SKM-1 (cell line): ENCODE data around the gene TH.
"Not testable (repeated sequence)": the region's sequence is repeated elsewhere in the genome, so short reads cannot be mapped to it uniquely, and the experiment has no call there.

Experiments used
- DNase-seq: peaks from one replicate; lab custom pipeline; 2025; ENCODE audit not compliant: unreplicated experiment; lab: John Stamatoyannopoulos, UW

TH gene

GRCh38 chr11:2132246-2132645 is 39.4 kb downstream of the TH start:
- no peak for DNase-seq

GRCh38 chr11:2131371-2132236 is 40.0 kb downstream of the TH start:
- no peak for DNase-seq

- no peak for DNase-seq
Measured at GRCh38 chr11:2130881-2131352, 40.7 kb downstream of the TH start.

GRCh38 chr11:2129699-2130366 is 41.8 kb downstream of the TH start:
- DNase-seq: no peak

- no peak for DNase-seq
Measured at GRCh38 chr11:2129308-2129698, 42.3 kb downstream of the TH start.

- DNase-seq: no peak
Measured at GRCh38 chr11:2128511-2129307, 42.9 kb downstream of the TH start.

GRCh38 chr11:2128130-2128510 is 43.5 kb downstream of the TH start:
- DNase-seq: no peak

GRCh38 chr11:2127482-2128129 is 44.0 kb downstream of the TH start:
- no peak for DNase-seq

- DNase-seq: no peak
Measured at GRCh38 chr11:2126520-2127085, 45.0 kb downstream of the TH start.

- not testable (repeated sequence) for DNase-seq
Measured at GRCh38 chr11:2124736-2125484, 46.7 kb downstream of the TH start.

- no peak for DNase-seq
Measured at GRCh38 chr11:2123628-2123960, 48.0 kb downstream of the TH start.

- no peak for DNase-seq
Measured at GRCh38 chr11:2122907-2123627, 48.5 kb downstream of the TH start.

GRCh38 chr11:2122222-2122906 is 49.3 kb downstream of the TH start:
- no peak for DNase-seq

GRCh38 chr11:2121227-2122130 is 50.1 kb downstream of the TH start:
- DNase-seq: no peak

GRCh38 chr11:2120359-2121100 is 51.1 kb downstream of the TH start:
- DNase-seq: no peak

GRCh38 chr11:2118677-2119076 is 52.9 kb downstream of the TH start:
- no peak for DNase-seq

GRCh38 chr11:2116680-2117079 is 54.9 kb downstream of the TH start:
- DNase-seq: no peak
